Measurements from ENCODE around the gene TAGLN.

The TAGLN gene

DNA sequence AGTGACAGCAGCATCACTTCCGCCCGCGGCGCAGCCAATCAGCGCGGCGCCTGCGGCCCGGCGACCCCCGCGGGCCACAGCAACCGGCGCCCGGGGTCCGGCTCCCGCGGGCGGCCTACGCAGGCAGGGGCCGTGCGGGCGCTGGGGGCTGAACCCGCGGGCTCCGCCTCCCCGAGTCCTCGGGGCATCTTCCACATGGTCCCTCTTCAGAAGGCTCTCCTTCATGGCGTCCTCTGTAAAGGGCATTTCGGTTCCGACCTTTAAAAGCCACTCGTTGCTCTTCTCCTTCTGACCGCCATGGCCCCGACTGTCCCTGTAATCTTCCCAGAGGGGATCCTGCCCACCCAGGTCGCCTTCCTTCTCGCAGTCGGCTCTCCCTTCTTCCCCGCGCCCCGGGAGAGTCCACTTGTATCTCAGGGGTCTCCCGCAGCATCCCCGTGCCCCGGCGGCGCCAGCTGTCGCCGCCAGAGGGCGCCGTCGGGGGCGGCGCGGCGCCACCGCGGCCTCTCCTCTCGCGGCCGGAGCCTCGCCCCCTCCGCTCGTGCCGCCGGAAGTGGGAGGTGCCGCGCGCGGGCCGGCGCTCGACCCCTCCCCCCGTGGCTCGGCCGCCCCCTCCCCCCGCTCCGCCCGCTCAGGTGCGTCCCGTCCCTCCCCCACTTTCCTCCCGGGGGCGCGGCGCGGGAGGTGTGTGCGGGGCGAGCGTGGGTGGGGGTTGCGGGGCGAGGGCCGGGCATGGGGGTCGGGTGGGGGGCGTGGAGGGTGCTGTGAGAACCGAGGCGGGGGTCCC lies 33.1 kb downstream of the TAGLN start, which contains the start of gene RNF214:
RNF214 (plus strand) TSS at position 580 of the 787 bp plus-strand sequence. CDS start 1,602 bp downstream, outside the sequence.
- peak; percentile 89 for DNase-seq

DNA sequence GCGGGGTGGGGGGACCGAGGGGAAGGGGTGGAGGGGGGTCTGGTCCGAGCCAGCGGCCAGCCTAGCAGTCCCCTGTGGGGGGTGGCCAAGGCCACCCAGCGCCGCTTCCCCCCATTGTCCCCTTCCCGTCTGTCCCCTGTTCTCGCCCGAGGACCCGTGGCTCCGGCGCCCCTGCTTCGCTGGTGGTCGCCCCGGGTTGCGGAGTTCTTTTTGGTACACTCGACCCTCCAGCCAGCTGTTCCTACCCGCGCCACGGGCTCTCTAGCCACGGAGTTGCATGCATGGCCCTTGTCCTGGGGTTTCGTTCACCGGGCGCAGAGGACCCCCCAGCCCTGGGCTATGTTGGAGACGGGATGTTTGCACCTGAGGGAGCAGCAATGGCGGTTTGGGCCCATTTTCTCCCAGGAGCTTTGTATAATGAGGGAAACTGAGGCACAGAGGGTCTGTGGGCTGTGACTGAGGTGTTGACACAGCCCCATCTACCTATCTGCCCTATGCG lies 33.8 kb downstream of the TAGLN start:
- DNase-seq: peak; percentile 68

DNA sequence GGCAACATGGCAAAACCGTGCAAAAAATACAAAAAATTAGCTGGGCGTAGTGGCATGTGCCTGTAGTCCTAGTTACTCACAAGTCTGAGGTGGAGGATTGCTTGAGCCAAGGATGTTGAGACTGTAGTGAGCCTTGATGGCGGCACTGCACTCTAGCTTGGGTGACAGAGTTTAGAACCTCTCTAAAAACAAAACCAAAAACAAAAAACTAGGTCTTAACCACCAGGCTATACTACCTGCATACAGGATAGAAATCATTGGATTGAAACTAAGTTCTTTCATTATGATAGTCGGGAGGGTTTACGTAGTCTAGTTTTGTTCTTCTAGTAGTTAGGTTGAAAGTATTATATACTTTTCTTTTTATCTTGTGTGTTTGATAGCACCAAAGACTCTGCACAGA lies 39.1 kb downstream of the TAGLN start:
- no peak for DNase-seq

DNA sequence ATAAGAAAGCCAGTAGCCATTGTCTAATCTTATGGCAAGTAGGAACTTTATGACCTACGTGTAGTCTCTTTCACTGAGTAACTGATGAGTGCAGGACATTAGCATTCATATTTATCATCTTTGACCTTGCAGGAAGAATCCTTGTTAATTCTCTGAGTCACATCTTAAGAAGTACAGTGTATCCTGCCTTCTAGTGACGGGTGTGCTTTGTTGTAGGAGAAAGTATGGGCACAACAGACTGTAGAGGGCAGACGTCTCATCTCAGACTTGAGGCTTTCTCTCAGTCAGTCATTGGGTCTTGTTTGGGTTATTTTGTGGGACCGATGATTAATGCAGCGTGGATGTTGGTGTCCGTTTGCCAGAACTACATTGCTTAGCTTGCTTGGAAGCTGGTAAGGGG lies 40.1 kb downstream of the TAGLN start:
- no peak for DNase-seq

DNA sequence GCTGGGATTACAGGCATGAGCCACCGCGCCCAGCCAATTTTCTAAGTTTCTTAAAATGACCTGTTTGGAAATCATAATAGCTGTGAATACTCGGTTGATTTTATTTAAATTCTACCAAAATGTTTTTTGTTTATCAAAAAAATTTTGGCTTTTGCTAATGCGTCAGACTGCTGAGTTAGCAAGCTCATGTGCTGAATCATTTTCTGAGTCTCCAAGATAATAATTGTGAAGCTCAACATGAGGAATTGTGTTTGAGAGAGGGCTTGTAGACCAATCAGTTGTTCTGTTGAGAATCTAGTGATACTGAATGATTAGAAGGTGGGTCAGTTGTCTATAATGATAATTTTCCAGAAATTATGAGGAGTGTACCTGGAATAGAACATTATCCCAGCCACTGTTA lies 49.2 kb downstream of the TAGLN start:
- DNase-seq: no peak

DNA sequence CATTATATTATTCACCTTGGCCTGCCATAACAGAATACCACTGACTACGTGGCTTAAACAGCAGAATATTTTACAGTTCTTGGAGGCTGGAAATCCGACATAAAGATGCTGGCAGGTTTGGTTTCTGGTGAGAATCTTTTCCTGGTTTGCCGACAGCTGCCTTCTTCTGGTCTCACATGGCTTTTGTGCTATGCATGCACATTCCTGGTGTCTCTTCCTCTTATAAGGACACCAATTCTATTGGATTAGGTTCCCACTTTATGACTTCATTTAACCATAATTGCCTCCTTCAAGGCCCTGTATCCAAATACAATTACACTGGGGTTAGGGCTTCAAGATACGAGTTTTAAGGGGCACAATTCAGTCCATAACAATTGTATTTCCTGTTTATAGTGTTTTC lies 50.4 kb downstream of the TAGLN start:
- DNase-seq: no peak

DNA sequence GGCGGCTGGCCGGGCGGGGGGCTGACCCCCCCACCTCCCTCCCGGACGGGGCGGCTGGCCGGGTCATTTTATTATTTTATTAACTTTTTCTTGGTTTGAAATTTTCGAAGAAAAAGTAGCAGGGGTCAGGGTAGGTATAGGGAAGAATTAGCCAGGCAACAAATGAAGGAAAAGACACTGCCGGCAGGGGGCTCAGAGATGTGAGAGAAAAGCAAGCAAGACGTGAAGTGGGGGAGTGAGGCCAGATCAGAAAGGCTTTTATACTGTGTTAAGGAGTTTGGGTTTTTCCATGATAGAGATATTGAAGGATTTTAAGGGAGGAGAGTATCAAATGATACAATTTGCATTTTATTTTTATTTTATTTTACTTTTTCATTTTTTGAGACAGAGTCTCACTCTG lies 52.3 kb downstream of the TAGLN start:
- no peak for DNase-seq

DNA sequence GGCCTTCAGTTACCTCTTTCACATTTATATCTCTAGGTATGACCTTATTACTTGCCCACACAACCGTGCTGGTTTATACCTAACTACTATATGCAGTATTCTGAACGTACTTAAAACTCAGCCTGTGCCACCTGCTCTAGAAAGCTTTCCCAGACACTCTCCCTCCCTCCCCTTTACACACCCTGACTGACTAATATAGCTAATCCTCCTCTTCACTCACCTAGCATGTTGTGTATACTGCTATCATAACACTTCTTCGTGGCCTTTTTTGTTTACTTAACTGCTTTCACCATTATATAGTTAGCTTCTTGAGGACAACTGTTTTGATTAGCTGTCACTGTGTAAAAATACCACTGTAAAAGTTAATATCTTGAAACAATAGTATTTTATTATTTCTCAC lies 56.8 kb downstream of the TAGLN start:
- DNase-seq: no peak

DNA sequence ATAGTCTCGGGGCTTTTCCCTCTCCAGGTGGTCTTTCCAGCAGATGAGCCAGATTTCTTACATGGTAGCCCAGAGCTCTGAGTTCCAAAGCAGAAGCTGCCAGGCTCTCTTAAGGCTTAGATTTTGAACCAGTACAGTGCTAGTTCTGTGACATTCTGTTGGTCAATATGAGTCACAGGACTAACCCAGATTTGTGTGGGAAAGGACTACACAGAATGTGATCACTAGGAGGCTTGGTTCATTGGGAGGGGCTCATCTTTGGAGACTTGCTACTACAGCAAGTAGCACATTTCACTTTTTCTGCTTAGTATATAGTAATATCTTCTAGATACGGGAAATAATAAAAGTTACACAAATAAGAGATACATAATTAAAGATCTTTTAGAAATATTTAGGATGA lies 57.4 kb downstream of the TAGLN start:
- no peak for DNase-seq

Data from activated CD8-positive, alpha-beta memory T cell treated with anti-CD3 and anti-CD28 coated beads, Interleukin-2, amount 50 U/mL, for 48 hours (primary cell).